ENCODE data around the gene EFNA5. TPM values are rescaled to one million over a fixed set of nuclear protein-coding genes. Genes with fewer than 3 reads are reported as not detected.

The EFNA5 gene
- total RNA-seq, 4 donors from 2014 or later = 16.6 to 35.3 (median 19.3) TPM

DNA sequence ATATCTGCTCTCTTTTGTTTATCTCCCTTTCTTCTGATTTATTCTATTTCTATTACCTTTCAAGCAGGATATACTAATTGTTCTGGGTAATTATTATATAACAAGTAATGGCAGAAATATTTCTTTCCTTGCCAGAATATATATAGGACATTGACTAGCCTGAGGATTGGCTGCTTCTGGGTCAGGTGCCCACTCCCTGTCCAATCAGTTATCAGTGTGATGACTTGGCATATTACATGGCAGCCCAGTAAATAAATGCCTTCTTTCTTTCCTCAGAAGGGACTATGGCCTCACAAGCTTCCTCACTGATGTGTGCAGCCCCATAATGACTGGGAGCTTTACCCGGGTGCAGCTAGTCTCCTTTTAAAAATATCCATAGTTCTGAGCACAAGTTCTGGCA lies 301.1 kb downstream of the EFNA5 start:
- intact Hi-C loops (cut with DNase I; ENCODE audit: low total_unique reads) = no loop called here
- H3K4me3 ChIP-seq (ENCODE audit: low read depth, poor library complexity, severe bottlenecking) = no peak overlapping the region
- TF ChIP-seq POLR2A (IDR thresholded peaks at IDR 0.05) (no peak), CTCF (IDR thresholded peaks at IDR 0.05) (no peak)
- no peak for DNase-seq (ENCODE audit: low spot score in 2 of 2)
- WGBS, 2 donors = 76 to 83% methylated on average over 1 of the region's 1 CpG

DNA sequence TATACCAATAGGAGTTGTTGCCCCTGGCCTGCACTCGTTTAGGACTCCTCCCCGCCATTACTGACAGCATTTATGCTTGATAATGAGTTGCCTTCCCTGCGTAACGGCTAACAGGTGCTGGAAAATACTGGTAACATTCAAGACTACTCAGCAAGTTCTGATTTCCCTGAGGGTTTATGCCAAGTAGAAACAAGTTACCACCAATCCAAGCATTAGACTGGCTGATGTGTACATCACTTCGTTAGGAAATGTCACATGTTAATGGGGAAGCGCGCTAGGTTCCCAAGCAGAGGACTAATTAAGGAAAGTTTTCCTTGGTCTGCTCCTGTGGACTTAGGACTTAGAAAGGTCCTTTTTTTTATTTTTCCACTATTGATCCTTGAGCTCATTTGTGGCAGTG lies 302.1 kb downstream of the EFNA5 start:
- 60 to 63% methylated on average over 7 of the region's 7 CpGs for WGBS, 2 donors
- no peak overlapping the region for H3K4me3 ChIP-seq (ENCODE audit: low read depth, poor library complexity, severe bottlenecking)
- intact Hi-C loops (cut with DNase I; ENCODE audit: low total_unique reads) = no loop called here
- no peak for DNase-seq (ENCODE audit: low spot score in 2 of 2)
- TF ChIP-seq CTCF (IDR thresholded peaks at IDR 0.05) = no peak
- no peak for TF ChIP-seq POLR2A (IDR thresholded peaks at IDR 0.05)

GRCh38 chr5:107367939-107368338 lies 302.8 kb downstream of the EFNA5 start:
- H3K4me3 ChIP-seq (ENCODE audit: low read depth, poor library complexity, severe bottlenecking) = no peak overlapping the region
- intact Hi-C loops (cut with DNase I; ENCODE audit: low total_unique reads) = no loop called here
- DNase-seq (ENCODE audit: low spot score in 2 of 2) = no peak
- no peak for TF ChIP-seq CTCF (IDR thresholded peaks at IDR 0.05)
- TF ChIP-seq POLR2A (IDR thresholded peaks at IDR 0.05) = no peak
- 86 to 97% methylated on average over 2 of the region's 2 CpGs for WGBS, 2 donors

DNA sequence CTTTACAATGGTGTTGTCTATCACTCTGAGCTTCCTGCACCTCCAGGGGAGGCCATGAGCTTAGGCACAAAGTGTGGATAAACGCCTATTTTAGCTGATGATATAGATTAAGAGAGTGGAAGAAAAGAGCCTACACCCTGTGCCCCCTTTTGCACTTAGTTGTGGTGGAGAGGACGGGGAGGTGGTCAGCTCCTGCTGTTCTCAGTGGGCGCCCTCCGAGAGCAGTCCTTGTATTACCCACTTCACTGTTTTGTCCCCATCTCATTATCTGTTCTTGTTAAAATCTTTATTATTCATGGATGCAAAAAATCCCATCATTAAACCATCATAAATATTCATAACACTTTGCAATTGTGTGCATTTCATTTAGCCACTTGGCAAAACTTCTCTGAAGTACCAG lies 303.3 kb downstream of the EFNA5 start:
- TF ChIP-seq POLR2A (IDR thresholded peaks at IDR 0.05) (no peak), CTCF (IDR thresholded peaks at IDR 0.05) (no peak)
- DNase-seq (ENCODE audit: low spot score in 2 of 2) = no peak
- no peak overlapping the region for H3K4me3 ChIP-seq (ENCODE audit: low read depth, poor library complexity, severe bottlenecking)
- intact Hi-C loops (cut with DNase I; ENCODE audit: low total_unique reads) = no loop called here
- 92 to 95% methylated on average over 4 of the region's 4 CpGs for WGBS, 2 donors

DNA sequence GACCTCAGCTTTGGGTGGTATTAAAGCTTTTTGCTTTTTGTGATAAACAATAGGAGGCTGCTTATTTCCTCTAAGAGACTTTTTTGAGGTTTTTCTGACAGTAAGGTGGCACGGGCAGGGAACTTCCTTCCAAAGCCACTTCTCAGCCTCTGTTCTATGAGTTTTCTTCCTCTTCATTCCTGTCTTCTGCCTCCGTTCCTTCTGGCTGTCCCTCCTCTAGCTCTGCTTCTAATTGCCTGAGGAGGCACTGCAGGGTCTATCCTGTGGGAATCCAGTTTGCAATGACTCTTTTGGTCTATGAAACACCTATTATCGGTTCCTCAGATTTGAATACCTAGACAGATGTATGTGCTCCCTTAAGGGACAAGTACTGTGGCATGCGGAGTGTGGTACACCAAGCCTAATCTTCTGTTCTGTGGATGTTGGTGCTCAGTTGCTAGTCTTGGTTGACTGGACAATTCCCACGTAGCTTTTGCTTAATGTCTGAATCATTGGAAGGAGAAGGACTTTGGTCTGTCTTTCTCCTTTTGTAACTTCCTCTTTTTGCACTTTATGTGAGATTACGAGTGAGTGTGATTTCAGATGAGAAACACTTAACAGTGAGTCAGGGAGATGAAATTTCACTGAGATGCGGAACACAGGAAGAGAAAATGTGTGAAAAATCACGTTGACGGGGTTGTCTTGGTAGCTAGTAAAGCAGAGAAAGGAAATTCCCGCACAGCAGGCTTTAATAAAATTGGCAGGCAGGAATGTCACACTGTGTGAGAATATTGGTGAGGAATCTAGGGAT lies 305.2 kb downstream of the EFNA5 start:
- TF ChIP-seq CTCF (IDR thresholded peaks at IDR 0.05) (no peak), POLR2A (IDR thresholded peaks at IDR 0.05) (no peak)
- WGBS, 2 donors = 82 to 84% methylated on average over 10 of the region's 10 CpGs
- no peak overlapping the region for H3K4me3 ChIP-seq (ENCODE audit: low read depth, poor library complexity, severe bottlenecking)
- intact Hi-C loops (cut with DNase I; ENCODE audit: low total_unique reads) = no loop called here
- DNase-seq (ENCODE audit: low spot score in 2 of 2) = no peak

All from lower leg skin (tissue), 4 donors.